Medulla oblongata (tissue), 1 donor: ENCODE measurements around the gene VDAC1.
"Not testable (repeated sequence)": the region's sequence is repeated elsewhere in the genome, so short reads cannot be mapped to it uniquely, and the experiment has no call there.

Source experiments
- DNase-seq: peaks from one replicate; pipeline ENCODE4 v3.0.0-alpha.2; 2015; ENCODE audit errors: extremely low spot score

VDAC1 gene

GRCh38 chr5:133941456-133942196, 63.1 kb downstream of the VDAC1 start:
- DNase-seq, result no peak

DNA sequence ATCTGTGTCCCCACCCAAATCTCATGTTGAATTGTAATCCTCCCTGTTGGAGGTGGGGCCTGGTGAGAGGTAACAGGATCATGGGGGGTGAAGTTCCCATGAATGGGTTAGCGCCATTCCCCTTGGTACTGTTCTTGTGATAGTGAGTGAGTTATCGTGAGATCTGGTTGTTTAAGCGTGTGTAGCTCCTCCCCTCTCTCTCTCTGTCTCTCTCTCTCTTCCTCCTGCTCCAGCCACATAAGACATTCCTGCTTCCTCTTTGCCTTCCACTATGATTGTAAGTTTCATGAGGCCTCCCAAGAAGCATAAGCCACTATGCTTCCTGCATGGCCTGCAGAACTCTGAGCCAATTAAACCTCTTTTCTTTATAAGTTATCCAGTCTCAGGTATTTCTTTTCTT, 65.1 kb downstream of the VDAC1 start:
- DNase-seq, result no peak

DNA sequence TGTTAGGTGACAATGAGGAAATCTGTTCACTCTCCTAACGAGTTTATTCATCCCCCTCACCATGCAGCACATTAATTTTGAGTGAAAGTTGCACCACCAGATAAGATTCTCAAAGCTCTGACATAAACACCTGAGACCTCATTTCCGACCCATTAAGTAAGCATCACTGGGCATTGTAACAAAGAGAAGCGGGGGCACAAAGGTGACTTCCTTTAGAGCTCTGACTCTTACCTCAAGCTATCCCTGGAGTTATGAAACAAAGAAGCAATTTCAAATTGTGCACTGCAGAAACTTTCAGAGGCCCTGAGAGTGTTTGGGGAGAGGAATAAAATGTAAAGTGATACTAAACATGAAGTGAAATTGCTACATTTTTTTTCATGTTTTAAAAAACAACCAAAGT, 65.8 kb downstream of the VDAC1 start:
- DNase-seq, result no peak

GRCh38 chr5:133938039-133938821, 66.5 kb downstream of the VDAC1 start:
- no peak for DNase-seq

DNA sequence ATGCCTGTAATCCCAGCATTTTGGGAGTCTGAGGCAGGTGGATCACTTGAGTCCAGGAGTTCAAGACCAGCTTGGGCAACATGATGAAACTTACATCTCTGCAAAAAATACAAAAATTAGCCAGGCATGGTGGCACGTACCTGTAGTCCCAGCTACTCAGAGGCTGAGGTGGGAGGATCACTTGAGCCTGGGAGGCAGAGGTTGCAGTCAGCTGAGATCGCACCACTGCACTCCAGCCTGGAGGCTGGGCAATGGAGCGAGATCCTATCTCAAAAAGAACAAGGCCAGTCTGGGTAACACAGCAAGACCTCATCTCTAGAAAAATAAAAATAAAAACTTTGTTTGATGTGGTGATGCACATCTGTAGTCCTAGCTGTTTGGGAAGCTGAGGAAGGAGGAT, 67.1 kb downstream of the VDAC1 start:
- not testable (repeated sequence) for DNase-seq

GRCh38 chr5:133936651-133937015, 68.1 kb downstream of the VDAC1 start:
- DNase-seq, result no peak

DNA sequence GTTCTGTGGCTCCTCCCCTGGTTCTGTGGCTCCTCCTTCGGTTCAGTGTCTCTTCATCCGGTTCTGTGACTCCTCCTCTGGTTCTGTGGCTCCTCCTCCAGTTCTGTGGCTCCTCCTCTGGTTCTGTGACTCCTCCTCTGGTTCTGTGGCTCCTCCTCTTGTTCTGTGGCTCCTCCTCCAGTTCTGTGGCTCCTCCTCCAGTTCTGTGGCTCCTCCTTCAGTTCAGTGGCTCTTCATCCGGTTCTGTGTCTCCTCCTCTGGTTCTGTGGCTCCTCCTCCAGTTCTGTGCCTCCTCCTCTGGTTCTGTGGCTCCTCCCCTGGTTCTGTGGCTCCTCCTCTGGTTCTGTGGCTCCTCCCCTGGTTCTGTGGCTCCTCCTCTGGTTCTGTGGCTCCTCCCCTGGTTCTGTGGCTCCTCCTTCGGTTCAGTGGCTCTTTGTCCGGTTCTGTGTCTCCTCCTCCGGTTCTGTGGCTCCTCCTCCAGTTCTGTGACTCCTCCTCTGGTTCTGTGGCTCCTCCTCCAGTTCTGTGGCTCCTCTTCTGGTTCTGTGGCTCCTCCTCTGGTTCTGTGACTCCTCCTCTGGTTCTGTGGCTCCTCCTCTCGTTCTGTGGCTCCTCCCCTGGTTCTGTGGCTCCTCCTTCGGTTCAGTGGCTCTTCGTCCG, 68.7 kb downstream of the VDAC1 start:
- not testable (repeated sequence) for DNase-seq

DNA sequence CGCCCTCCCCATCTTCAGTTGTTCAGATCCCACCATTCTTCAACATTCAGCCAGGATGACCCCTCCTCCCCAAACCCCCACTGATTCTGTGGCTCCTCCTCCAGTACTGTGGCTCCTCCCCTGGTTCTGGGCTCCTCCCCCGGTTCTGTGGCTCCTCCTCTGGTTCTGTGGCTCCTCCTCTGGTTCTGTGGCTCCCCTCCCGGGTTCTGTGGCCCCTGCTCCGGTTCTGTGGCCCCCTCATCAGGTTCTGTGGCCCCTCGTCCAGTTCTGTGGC, 69.2 kb downstream of the VDAC1 start:
- no peak for DNase-seq

- no peak for DNase-seq
Measured at GRCh38 chr5:133934822-133935666, 69.7 kb downstream of the VDAC1 start.

DNA sequence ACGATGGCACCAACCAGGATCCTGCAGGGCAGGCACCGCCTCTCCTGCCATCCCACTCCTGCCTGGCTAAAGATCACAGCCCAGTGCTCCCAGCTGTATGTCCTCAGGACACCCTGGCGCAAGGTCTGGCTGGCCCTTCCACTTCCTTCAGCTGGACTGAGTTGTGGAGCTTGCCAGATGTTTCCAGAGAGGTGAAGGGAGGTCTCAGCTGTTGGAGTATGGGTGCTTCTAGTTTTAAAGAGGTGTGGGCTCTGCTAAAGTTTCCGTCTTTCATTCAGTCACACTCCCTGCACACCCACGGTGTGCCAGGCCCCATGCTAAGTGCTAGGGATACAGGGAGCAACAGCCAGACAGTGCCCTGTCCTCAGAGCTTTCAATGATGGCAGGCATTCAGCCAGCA, 70.5 kb downstream of the VDAC1 start:
- no peak for DNase-seq

DNA sequence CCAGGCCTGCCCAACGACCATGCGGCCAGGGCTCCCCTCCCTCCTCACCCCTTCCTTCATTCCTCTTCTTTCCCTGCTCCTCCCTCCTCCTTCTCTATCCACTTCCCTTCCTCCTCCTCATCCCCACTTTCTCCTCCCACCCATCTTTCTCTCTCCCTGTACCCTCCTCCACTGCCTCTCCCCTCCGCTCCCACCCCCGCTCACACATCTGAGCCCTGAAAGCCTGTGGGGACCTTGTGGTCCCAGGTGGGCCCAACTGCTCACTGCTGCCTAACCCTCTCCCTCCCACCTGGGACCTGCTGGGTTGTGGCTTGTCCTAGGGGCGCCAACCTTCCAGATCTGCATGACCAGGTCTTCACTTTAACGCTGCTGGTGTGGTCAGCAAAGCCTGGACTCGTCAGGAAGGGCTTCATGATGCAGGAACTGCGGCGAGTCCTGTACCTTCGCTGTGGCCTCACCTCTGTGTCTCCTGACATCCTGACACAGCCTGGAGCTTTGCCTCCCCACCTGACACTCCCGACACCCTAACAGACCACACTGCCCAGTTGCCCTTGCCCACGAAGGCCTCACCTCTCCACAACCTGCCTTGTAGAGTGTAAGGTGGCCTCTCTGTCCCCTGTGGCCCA, 71.0 kb downstream of the VDAC1 start:
- DNase-seq, result no peak

- DNase-seq, result no peak
Measured at GRCh38 chr5:133933169-133933509, 71.6 kb downstream of the VDAC1 start.

DNA sequence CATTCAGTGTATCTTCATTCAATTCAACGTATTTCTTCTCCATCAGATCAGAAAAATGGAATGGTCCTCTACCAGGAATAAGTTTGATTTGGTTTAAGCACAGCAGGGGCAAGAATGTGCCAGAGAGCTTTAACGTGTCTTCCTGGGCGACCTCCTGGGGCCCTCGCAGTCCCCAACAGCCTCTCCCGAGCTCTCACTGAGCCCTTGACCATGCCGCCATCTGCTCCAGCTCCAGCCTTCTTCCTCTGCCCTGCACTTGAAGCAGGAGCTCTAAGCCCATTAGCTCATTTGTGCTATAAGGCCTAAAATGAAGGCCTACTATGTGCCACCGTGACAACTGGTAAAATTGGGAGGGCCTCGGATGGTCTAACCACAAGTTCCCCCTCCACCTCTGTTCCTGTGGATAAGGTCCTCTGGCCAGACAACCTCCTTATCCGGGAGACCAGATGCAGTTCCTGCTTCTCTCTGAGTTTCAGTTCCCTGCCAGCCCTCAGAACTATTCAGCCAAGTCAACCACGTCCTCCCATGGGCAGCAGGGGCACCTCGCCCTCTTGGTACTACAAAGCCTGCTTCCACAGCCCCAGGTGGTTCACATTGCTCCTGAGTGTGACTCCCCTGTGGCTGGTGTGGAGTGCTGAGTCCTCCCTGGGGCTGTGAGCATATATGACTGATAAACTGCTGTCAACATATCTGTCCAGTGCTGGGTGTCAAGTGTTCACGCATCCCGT, 72.2 kb downstream of the VDAC1 start:
- DNase-seq, result peak; percentile 67

GRCh38 chr5:133931546-133931945, 73.2 kb downstream of the VDAC1 start:
- no peak for DNase-seq

DNA sequence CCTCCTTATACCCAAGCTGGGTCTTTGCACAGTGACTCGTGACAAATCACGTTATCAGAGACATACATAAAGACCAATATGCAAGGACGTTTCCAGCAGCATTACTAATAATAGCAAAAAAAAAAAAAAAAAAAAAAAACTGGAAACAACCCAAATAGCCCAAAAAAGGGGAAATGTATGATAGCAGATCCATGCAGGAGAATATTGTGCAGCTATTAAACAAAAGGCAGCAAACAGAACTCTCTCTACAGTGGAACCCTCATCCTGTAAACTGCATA, 74.0 kb downstream of the VDAC1 start:
- no peak for DNase-seq

DNA sequence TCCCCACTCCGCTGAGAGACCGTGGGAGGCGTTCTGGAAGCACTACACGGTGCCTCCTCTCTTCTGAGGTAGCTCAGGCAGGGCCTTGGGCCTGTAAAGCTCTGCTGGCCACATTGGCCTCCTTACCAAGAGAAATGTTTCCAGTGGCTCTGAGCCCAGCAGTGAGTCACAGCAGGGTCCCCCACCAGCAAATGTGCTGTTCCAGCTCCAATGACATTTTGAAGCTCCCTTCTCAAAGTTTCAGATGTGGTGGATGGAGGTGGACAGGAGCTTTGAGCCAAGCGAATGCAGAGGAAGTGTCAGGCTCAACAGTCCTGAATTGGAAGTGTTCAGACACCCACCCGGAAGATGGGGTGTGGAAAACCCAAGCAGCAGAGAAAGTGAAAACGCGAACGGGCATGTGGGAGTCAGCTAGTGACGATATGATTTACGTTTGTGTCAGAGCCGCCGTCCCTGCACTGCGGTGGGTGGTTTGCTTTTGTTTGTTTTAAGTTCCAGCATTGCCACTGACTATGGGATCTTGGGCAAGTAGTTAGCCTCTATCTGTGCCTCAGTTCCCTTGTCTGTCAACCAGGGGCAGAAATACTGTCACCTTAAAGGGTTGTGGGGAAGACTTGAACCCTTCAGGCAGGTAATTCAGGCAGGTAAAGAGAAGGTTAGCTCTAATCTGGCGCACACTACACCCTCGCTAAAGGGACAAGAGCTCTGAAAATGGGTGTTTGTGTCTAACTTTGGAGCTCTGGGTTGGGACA, 74.5 kb downstream of the VDAC1 start:
- peak; percentile 49 for DNase-seq

DNA sequence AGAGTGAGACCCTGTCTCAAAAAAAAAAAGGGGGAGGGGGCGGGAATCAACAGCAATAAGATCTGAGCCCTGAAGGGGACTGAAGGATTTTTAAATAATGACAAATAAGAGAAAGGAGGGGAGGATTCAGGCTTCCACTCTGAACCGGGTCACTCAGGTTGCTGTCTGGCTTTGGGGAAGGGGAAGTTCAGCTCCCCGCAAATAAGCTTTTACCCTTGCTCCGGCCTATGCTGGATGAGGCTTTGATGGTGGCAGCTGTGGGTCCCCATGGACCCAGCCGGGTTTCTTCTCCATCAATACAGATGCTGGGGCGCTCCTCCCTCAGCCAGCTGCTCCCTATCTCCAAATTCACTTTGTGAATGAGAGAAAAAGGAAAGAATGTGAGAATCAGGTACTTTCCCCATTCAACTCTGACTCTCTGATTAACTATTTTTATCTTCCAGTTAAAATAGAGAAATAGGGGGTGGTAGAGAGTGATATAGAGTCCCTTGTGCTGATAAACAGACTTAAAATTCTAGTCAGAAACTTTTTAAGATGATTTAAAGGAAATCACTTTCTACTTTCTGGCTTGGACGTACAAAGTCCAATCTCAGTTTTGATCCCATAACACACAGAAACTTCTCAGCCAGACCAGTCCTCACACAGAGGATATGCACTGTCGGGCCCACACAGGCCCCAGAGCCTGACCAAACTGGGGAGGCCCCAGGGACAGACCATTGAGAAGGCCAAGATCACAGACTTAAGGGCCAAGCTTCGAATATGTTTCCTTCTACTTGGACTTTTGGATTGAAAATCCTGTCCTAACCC, 76.0 kb downstream of the VDAC1 start:
- DNase-seq, result no peak

DNA sequence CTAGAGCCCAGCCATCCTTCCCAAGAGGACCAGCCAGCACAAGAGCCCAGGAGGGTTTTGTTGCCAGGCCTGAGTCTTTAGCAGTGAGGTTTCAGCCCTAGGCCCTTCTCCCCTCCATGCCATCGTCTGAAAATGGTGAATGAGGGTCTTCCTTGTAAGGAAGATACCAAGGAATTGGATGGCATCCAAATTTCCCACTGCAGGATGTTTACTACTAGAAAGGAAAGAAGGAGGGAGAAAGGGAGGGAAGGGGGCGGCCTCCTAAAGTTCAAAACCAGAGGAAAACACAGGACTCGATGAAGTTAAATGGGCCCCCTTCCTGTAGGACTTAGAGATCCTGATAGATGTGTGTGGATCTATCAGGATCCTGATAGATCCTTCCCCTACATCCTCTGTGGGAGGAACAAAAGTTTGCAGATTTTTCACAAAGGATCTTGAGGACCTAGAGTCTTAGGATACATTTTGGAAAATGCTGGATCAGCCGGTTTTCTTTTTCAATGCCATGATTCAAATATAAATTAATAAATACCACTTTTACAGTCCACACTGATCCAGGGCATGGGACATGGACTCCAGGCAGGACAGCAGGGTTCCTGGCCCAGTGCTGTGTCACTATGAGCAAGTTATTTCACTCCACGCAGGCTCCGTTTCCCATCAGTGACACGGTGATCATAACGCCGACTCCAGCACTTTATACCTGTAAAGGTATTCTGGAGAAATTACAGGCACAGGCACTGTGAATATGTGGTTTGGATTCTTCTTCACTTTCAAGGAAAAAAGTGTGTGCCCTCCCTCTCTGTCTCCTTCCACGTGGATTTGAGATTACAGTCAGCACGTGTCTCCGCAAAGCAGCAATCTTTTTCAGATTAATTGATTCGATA, 77.2 kb downstream of the VDAC1 start:
- DNase-seq, result no peak
